ENCODE results near the gene MUC2.

- no peak for TF ChIP-seq POLR2A (IDR thresholded peaks at IDR 0.05)
- TF ChIP-seq, protein P1, sequence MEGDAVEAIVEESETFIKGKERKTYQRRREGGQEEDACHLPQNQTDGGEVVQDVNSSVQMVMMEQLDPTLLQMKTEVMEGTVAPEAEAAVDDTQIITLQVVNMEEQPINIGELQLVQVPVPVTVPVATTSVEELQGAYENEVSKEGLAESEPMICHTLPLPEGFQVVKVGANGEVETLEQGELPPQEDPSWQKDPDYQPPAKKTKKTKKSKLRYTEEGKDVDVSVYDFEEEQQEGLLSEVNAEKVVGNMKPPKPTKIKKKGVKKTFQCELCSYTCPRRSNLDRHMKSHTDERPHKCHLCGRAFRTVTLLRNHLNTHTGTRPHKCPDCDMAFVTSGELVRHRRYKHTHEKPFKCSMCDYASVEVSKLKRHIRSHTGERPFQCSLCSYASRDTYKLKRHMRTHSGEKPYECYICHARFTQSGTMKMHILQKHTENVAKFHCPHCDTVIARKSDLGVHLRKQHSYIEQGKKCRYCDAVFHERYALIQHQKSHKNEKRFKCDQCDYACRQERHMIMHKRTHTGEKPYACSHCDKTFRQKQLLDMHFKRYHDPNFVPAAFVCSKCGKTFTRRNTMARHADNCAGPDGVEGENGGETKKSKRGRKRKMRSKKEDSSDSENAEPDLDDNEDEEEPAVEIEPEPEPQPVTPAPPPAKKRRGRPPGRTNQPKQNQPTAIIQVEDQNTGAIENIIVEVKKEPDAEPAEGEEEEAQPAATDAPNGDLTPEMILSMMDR (IDR thresholded peaks at IDR 0.05) = no peak
- no peak for TF ChIP-seq EP300 (IDR thresholded peaks at IDR 0.05)
- TF ChIP-seq POLR2AphosphoS5 (IDR thresholded peaks at IDR 0.05) = no peak
Observed at GRCh38 chr11:1060852-1061616, 13.6 kb upstream of the MUC2 start.
